SK-MEL-5 (cell line): ENCODE data around the gene KAT6B. TPM values are rescaled to one million over a fixed set of nuclear protein-coding genes. Genes with fewer than 3 reads are reported as not detected.

Experiments
- DNase-seq: peaks from one replicate; pipeline ENCODE4 v3.0.0-alpha.2; 2016; ENCODE audit warnings: low read depth, low spot score
- in situ Hi-C: cut with HindIII; loops from 2 replicates; pipeline ENCODE4 v1.10.0; 2016; ENCODE audit warnings: low sequenced_read_pairs, high pct_unique_total_duplicates, low pct_unique_long_range_greater_than_20kb
- total RNA-seq: library from RNA; depleted of rRNA; stranded (reverse); fragments of >200 nt; shearing (Covaris generic); gene quantifications from 2 replicates; pipeline ENCODE4 v1.2.3, GENCODE V29; 2014

KAT6B gene
- total RNA-seq, 1 experiment from 2014 or later = 12.0 TPM

DNA sequence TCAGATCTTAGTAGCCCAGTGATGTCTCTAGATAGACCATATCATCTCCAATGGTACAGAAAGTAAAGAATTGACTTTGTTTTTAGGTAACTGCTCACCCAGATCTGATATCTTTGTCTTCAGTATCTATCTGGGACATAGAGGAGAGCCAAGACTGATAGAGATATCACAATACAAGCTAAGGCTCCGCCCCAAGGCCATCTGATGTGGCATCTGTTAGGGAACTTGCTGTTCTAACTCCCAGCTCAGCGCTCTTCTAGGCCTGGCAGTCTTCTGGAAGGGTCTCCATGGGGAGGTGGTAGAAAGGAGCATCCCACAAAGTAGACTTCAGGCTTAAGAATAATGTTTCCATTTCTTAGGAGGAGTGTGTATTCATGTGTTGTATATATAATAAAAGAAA is 196.7 kb downstream of the KAT6B start:
- no peak for DNase-seq
- in situ Hi-C loops = no loop called here

GRCh38 chr10:75024971-75025523 is 198.6 kb downstream of the KAT6B start:
- DNase-seq = no peak
- in situ Hi-C loops = no loop called here

DNA sequence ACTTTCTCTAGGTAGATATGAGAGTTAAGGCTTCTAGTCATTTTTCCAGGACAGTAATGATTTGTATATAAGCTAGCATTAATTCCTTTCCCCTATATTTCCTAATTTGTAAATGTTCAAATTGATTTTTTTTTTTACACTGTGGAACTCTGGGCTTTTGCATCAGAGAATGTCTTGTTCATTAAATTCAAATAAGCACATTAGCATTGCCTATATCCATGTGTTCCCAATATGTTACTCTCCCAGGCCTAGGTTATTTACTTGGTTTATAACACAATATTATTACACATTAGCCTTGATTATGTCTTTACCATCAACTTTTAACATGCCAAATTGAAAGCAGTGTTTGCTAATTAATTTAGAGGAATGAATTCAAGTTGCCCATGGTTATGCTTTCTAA is 201.6 kb downstream of the KAT6B start:
- DNase-seq = no peak
- in situ Hi-C loops = no loop called here

- DNase-seq = no peak
- in situ Hi-C loops = no loop called here
Measured at GRCh38 chr10:75028748-75029147, 202.3 kb downstream of the KAT6B start.

GRCh38 chr10:75029420-75029819 is 203.0 kb downstream of the KAT6B start:
- in situ Hi-C loops = no loop called here
- DNase-seq = no peak

- in situ Hi-C loops = no loop called here
- no peak for DNase-seq
Measured at GRCh38 chr10:75029857-75030256, 203.5 kb downstream of the KAT6B start.

GRCh38 chr10:75030371-75030770 is 204.0 kb downstream of the KAT6B start:
- DNase-seq = no peak
- in situ Hi-C loops = no loop called here

DNA sequence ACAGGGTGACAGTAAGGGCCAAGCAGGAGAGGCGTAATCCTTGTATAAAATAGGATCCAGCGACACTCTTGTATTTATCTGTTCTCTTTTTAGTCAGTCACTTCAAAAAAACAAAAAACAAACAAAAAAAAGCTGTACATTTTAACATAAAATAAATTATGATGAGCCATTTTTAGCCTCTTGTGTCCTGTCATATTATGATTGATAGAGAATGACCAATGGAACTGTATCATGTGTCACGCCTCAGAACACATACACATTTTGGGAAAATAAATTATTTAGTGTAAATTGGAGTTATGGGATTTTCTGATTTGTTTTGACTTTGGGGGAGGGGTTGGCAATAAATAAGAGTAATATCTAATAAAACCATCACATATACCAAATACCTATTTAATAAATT is 205.7 kb downstream of the KAT6B start:
- DNase-seq = no peak
- in situ Hi-C loops = no loop called here

DNA sequence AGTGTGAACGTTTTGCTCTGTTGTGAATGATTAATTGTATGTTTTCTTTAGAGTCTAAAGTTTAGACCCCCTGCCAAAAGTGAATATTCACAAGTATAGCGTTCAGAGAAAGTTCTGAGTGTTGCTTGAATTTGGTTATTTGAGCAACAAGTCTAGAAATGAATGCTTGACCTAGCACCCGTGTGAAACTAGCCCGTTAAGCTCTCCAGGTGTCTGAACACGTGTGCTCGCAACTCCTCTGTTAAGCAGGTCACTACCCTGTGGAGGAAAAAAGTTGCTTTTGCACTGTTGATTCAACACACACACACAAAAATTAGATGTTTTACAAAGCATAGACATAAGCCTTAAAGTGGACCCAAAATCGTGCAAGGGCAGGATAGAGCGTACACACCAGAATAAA is 206.4 kb downstream of the KAT6B start:
- in situ Hi-C loops = no loop called here
- DNase-seq = no peak

GRCh38 chr10:75033399-75034130 is 207.2 kb downstream of the KAT6B start:
- DNase-seq = no peak
- in situ Hi-C loops = no loop called here

GRCh38 chr10:75034131-75034512 is 207.7 kb downstream of the KAT6B start:
- in situ Hi-C loops = no loop called here
- no peak for DNase-seq

DNA sequence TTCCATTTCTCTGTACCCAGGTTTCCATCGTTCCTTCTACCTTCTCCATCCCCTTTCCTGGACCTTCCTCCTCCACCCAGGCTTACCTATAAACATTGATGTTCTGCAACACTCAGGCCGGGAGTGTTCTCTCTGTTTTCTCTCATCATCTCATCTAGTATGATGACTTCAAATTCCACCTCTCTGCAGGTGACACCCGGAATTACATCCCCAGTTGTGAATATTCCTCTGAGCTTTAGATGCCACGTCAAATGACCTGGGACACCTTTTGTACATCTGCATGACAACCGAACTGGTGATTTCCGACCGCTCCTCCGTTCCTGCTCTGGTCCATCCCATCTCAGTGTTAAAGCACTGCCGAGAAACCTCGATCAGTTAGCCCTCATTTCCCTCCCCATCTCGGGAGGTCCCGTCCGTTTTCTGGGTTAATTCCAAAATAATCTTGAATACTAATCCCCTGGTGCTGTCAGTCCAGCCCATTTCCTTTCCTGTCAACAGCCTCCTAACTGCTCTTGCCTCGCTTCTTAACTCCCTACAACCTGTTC is 208.4 kb downstream of the KAT6B start:
- in situ Hi-C loops = no loop called here
- DNase-seq = no peak

GRCh38 chr10:75035975-75036708 is 209.7 kb downstream of the KAT6B start:
- no peak for DNase-seq
- in situ Hi-C loops = no loop called here

DNA sequence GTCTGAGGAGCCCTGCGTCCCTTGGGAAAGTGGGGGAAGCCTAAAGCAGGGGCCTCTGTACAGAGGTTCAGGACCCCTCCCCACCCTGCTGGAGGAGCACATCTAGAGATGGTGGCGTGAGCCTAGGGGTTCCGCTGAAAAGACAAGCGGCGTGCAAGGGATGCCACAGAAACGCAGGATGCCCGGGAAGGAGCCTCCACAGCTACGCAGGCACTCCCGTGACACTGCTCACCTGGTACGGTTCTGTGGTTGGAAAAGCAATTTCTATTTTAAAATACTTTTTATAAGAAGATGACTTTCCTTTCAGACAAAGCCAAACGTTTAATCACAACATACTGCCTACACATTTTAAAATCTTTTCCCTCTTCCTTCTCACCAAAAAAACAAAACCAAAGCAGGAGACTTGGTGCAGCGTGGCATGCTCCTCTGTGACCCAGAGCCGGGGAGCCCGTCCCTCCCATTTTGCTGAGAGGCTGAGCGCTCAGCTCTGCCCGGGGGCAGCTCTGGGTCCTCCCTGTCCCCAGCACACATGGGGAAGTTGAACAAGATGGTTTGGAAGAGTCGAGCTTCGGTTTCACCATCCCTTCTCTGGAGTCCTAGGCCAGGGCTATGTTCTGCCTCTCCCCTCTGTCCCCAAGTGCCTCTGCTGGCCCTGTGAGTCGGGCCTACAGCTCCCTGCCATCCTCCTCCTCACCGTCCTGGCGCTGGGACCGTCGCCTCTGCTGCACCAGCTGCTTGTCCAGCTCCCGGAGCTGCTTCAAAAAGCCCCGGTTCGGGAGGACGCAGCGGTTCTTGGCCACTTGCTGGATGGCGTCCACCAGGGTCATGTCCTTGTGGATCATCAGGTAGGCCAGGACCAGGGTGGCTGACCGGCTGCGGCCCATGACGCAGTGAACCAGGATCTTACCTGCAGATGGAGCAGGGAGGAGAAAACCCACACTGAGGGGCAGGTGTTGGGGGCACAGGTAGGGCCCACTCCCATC is 211.1 kb downstream of the KAT6B start:
- no peak for DNase-seq
- in situ Hi-C loops = no loop called here

GRCh38 chr10:75038335-75038734 is 211.9 kb downstream of the KAT6B start:
- in situ Hi-C loops = no loop called here
- DNase-seq = no peak

- DNase-seq = no peak
- in situ Hi-C loops = no loop called here
Measured at GRCh38 chr10:75040576-75040975, 214.2 kb downstream of the KAT6B start.

- in situ Hi-C loops = no loop called here
Measured at GRCh38 chr10:75042292-75042974, 216.0 kb downstream of the KAT6B start.

More at GRCh38 chr10:75042292-75042974, 216.0 kb downstream of the KAT6B start:
- no peak for DNase-seq
